Hepatocyte (in vitro differentiated cells): ENCODE measurements around the gene SCN7A.

Experiments
- EZH2 ChIP-seq: fragments of 200-600 bp; sonication (generic); IDR thresholded peaks from 2 replicates; pipeline ENCODE4 v1.6.1; 2016; ENCODE audit warnings: antibody characterized with exemption, mild to moderate bottlenecking, borderline replicate concordance
- EZH2phosphoT487 ChIP-seq: fragments of 200-600 bp; sonication (generic); IDR thresholded peaks from one replicate; pipeline ENCODE4 v1.6.1; 2018; ENCODE audit warnings: antibody characterized with exemption, mild to moderate bottlenecking, low read depth, moderate library complexity; ENCODE audit not compliant: unreplicated experiment, severe bottlenecking
- TF ChIP-seq, protein P1 (sequence below): fragments of 200-600 bp; sonication (generic); IDR thresholded peaks from 2 replicates; pipeline ENCODE4 v1.5.1; 2016; ENCODE audit warnings: antibody characterized with exemption, mild to moderate bottlenecking; ENCODE audit not compliant: poor library complexity

GRCh38 chr2:166436976-166437375, 57.1 kb downstream of the SCN7A start:
- TF ChIP-seq, protein P1, sequence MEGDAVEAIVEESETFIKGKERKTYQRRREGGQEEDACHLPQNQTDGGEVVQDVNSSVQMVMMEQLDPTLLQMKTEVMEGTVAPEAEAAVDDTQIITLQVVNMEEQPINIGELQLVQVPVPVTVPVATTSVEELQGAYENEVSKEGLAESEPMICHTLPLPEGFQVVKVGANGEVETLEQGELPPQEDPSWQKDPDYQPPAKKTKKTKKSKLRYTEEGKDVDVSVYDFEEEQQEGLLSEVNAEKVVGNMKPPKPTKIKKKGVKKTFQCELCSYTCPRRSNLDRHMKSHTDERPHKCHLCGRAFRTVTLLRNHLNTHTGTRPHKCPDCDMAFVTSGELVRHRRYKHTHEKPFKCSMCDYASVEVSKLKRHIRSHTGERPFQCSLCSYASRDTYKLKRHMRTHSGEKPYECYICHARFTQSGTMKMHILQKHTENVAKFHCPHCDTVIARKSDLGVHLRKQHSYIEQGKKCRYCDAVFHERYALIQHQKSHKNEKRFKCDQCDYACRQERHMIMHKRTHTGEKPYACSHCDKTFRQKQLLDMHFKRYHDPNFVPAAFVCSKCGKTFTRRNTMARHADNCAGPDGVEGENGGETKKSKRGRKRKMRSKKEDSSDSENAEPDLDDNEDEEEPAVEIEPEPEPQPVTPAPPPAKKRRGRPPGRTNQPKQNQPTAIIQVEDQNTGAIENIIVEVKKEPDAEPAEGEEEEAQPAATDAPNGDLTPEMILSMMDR = no peak
- TF ChIP-seq EZH2 = no peak
- TF ChIP-seq EZH2phosphoT487 = no peak
